Anterior cingulate cortex (tissue), 58 donors: ENCODE measurements around the gene RPS15.
"Not testable (repeated sequence)": the region's sequence is repeated elsewhere in the genome, so short reads cannot be mapped to it uniquely, and the experiment has no call there.

Source experiments
- DNase-seq, 58 donors: peaks; one replicate each; lab custom pipeline; 2025; lab: John Stamatoyannopoulos, UW

Gene RPS15

DNA sequence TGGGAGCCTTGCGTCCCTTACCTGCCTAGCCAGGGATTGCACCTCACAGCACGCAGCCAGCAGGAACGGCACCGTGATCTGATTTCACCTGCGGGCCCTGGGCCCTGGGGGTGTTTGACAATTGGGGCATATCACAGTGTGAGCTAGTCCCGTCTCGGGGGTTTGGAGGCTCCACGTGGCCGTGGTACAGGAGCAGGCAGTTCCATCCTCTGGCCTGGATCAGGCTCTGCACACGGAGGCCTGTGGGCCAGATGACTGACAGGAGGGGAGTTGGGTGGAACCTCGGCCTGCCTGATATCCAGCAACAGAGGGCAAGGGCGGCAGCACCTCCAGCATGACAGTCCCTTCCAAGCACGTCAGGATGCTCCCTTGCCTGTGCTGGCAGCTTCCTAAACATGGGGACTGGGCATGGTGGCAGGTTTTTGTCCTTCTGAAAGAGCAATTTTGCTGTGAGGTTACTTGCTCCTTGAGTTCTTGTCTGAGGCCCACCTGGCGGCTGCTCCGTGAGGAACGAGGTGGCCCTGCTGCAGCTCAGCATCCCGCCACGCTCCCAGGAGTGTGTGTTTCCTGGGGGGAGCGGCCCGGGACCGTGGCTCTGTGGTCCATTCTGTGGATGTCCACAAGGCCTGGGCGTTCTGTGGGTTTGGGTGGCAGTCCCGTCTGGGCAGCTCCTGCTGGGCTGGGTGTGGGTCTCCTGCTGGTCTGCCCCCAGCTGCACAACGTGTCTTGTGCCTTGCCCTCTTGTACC lies 6.3 kb upstream of the RPS15 start:
- no peak for DNase-seq

- DNase-seq: peak in 1 of 58 donors; percentile 14
These were observed 5.7 kb upstream of the RPS15 start for GRCh38 chr19:1432507-1432887.

DNA sequence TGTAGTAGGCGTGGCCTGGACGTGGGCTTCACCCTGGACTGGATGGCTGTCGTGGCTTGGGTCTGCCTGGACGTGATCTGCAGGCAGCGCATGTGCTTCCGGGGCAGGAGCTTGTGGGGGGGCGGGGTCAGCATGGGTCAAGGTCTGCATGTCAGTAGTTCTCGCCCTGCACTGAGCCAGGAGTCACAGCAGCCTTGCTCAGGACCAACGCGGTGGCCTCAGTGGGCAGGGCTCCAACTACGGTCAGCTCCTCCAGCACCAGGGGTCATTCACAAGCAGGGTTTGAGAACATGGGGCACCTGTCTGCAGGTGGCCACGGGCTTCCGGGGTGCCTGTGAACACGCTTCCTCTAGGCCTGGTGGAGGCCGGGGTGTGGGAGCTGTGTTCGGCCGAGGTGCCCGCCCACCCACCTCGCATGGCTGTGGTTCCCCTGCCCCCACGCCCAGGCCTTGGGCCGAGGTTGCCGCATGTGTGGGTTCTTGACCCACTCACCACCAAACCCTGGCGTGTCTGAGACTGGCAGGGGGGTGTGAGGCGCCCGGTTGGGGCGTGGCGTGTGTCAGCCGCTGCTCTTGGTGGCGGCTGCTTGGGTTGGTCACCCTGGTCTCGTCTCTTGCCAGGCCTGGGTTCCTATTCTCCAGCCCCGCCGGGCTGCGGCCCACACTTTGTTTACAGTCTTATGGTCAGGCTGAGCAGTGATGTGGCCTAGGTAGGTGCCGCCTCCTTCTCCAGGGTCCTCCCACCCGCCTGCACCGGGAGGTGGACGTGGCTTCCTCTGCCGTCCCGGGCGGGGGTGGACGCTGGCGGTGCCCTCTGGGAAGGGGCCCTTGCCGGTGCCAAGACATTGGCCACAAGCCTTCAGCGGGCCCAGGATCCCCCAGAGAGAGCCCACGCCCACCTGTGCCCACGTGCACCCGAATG lies 4.8 kb upstream of the RPS15 start:
- no peak for DNase-seq

GRCh38 chr19:1434040-1434366 lies 4.2 kb upstream of the RPS15 start:
- DNase-seq: no peak

- DNase-seq: no peak
These were observed 3.6 kb upstream of the RPS15 start for GRCh38 chr19:1434577-1435060.

DNA sequence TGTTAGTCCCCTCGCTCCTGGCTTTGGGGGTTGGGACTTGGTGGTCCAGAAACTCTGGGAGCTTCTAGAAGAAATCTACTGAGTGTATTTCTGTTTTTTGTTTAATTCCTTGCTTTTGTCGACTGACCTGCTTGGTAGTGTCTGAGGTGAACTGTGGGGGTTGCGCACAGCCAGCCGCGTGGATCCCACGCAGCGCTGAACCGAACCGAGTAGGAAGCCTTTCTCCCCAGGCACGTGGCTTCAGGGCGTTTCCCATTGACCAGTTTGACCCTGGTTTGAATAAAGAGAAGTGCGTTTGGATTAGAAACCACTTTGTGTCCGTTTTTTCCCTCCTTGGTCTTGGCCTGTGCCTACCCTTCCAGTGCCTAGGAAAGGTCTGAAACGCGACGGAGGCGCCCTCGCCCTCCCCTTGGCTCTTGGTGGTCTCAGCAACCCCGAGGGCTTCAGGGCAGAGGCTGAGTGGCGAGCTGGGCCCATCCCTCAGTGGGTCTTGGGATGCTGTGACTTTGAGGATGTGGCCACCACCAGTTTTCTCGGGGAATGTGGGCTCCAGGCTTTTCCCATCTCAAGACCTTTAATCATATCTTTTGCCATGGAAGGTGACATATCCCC lies 2.7 kb upstream of the RPS15 start:
- no peak for DNase-seq

DNA sequence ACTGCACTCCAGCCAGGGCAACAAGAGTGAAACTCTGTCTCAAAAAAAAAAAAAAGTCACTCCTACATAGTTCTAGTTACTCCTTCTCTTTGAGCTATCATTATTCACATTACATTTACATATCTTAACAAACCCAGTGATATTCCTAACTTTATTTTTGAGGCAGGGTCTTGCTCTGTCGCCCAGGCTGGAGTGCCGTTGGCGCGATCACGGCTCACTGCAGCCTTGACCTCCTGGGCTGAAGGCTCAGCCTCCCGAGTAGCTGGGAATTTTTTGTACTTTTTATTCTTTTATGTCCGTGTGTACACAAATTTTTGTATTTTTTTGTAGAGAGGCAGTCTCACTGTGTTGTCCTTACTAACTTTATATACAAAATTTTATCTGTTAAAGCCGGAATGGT lies 587 bp upstream of the RPS15 start:
- DNase-seq: no peak

DNA sequence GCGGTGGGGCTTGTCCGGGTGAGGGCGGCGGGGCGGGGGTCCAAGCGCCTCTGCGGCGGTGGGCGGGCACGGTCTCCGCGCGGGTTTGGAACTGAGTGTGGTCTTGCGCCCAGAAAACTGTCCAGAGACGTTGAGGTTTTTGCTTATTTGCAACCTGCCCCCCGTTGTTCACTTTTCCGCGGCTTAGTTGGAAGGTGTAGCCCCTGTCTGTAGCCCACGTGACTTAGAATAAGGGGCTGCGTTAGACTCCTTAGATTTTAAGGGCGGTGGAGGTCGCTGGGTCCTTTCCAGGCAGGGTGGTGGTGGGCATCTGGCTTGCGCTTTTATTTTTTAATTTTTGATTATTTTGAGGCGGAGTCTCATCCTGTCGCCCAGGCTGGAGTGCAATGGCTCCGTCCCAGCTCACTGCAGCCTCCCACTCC lies 748 bp downstream of the RPS15 start:
- DNase-seq: no peak

DNA sequence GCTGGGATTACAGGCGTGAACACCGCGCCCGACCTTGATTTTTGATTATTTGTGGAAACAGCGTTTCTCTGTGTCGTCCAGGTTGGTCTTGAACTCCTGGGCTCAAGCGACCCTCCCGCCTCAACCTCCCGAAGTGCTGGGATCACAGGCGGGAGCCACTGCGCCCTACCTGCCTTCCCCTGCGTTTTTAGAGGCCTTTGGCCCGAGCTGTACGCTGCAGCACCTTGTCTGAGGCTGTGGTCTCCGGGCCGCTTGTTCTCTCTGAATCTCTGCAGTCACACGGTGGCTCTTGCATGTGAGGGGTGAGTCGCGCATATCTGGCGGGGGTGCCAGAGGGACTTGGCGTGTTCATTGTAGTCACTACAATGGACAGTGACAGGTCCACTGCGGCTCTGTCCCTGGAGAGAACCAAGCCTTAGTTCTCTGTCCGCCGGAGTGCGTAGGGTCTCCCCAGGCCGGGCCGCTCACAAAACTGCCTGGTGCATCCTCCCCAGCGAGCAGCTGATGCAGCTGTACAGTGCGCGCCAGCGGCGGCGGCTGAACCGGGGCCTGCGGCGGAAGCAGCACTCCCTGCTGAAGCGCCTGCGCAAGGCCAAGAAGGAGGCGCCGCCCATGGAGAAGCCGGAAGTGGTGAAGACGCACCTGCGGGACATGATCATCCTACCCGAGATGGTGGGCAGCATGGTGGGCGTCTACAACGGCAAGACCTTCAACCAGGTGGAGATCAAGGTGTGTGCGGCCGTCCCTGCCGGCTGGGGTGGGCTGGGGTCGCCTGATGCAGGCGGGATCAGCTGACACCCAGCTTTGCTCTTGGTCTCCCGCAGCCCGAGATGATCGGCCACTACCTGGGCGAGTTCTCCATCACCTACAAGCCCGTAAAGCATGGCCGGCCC lies 1.6 kb downstream of the RPS15 start:
- not testable (repeated sequence) for DNase-seq

DNA sequence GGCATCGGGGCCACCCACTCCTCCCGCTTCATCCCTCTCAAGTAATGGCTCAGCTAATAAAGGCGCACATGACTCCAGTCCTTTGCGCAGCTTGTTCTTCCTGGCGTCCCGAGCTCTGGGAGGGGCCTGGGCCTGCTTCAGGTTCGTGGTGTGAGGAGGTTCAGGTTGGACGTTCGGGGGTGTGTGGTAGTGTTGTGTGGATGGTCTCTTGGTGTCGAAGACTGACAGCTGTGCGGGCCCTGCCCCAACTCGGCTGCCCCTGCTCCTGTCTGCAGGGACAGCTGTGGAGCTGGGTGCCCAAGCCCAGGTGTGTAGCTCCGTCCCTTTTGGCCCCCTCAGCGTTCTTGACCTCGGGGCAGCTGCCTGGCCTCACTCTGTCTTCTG lies 2.2 kb downstream of the RPS15 start:
- DNase-seq: no peak

- DNase-seq: no peak
These were observed 2.8 kb downstream of the RPS15 start for GRCh38 chr19:1441022-1441426.

DNA sequence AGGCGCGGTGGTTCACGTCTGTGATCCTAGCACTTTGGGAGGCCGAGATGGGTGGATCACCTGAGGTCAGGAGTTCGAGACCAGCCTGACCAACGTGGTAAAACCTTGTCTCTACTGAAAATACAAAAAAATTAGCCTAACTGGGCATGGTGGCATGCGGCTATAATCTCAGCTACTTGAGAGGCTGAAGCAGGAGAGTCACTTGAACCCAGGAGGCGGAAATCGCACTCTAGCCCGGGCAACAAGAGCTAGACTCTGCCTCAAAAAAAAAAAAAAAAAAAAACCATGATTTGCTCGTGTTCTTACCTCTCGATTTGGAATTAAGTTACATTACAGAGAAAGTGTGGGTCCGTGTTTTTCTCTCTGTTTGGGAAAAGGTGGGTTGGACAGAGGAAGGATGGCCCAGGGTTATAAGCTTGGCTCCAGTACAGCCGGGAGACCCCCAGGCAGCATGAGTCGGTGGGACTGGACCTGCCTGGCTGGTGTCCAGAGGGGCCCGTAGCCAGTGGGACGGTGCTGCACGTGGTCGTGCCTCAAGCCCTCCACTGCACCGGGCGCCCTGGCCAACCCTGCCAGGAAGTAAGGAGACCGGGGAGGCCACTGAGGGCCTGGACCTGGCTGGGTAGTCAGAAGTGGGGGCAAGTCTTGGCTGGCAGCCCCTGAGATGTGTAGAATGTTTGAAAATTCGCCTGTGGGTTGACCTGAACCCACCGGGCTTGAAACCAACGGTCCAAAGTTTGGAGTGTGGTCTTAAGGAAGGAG lies 3.7 kb downstream of the RPS15 start:
- DNase-seq: no peak

GRCh38 chr19:1445185-1445931 lies 7.2 kb downstream of the RPS15 start:
- peak in 50 of 58 donors; percentile 22 to 79 (median 55) for DNase-seq

- DNase-seq: peak in 48 of 58 donors; percentile 17 to 77 (median 49)
These were observed 7.9 kb downstream of the RPS15 start for GRCh38 chr19:1445932-1446712.

GRCh38 chr19:1446713-1447481 lies 8.7 kb downstream of the RPS15 start:
- DNase-seq: peak in 4 of 58 donors; percentile 16 to 52 (median 30)

GRCh38 chr19:1447504-1447903 lies 9.3 kb downstream of the RPS15 start:
- DNase-seq: no peak

DNA sequence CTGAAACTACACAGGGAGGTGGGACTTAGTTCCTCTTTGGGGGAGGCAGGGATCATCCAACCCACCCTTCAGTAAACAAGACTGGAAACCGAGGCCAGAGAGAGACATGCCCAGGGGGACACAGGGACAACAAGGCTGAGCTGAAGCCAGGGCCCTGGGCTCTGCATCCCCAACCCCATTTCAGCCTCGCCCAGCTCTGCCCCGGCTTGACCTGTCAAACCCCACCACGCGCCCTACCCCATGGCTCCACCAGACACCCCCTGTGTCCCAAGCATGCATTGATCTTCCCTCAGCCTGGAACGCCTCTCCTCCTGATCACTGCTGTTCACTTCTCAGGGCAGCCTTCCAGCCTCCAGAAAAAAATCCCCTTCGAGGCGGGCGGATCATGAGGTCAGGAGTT lies 9.7 kb downstream of the RPS15 start:
- DNase-seq: no peak
